ENCODE data around the gene TRIM6. TPM values are rescaled to one million over a fixed set of nuclear protein-coding genes. Genes with fewer than 3 reads are reported as not detected.
A peak's percentile ranks its signal among the peaks of the same experiment; 100 is the strongest.

Gene TRIM6
- total and polyA plus RNA-seq, 2 experiments from 2014 or later: 26.4 to 49.0 TPM

DNA sequence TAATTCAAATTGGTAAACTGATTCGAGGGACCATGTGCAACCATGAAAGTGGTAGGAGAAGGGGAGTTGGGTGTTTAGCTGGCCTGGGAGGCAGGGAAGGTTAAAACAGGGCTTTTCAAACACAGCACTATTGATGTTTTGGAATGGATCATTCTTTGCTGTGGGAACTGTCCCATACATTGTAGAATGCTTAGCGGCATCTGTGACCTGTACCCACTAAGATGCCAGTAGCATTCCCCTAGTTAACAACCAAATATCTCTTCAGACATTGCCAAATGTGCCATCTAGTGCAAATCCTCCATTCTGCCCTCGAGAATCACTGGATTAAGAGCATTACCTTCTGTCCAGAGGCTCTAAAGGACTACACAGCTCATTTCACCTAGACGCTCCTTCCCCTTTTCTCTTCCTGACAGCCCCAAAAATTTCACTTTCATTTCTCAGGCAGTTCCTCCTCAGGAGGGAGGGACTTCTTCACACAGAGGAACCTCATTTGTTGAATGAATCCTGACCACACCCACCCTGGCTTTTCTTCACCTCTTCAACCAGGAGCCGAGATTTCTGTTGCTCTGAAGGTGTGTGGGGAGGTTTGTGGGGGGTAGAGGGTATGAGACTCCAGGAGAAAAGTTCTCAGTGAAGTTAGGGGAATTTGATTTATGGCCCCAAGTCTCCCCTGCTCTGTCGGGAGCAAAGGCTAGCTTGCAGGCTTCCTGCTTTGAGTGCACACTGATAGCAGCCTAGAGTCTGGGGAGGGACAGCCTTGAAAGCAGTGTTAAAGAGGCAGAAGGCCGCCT is 28.2 kb downstream of the TRIM6 start, which contains the start of gene TRIM34:
Gene TRIM34 (plus strand): TSS at position 513 of the 791 bp plus-strand sequence. CDS start 7,331 bp downstream, outside the sequence.
- peaks cover 31% of the 10 kb centered on the region for H3K4me1 Mint-ChIP-seq
- Histone ChIP-seq H3K27ac (ENCODE audit: low read depth) (no peak within 1 kb of the TSS), H3K4me2 (peak within 1 kb of the TSS; percentile 57; the same call in 1 of the 2 replicates), H3F3A (replicated peaks; ENCODE audit: low read depth) (no peaks in the 10 kb centered on the region), H3K9me2 (ENCODE audit: insufficient read depth) (peaks cover 12% of the 10 kb centered on the region; the same call in 1 of the 2 replicates), H3K4me3 (0 out of 2 replicates have a peak within 1 kb of the TSS, but pooled peaks have one; percentile 11), H3K36me3 (ENCODE audit: insufficient read depth) (no peaks in the 10 kb centered on the region), H3K79me2 (replicated peaks; ENCODE audit: insufficient read depth) (no peaks in the 10 kb centered on the region), H4K20me1 (replicated peaks; ENCODE audit: insufficient read depth) (no peaks in the 10 kb centered on the region), H3K27me3 (ENCODE audit: insufficient read depth) (no peaks in the 10 kb centered on the region), H3K4me1 (ENCODE audit: insufficient read depth) (peaks cover 19% of the 10 kb centered on the region), H2AFZ (no peak within 1 kb of the TSS; the same call in 1 of the 2 replicates)
- H3K9me3 Mint-ChIP-seq: 0 out of 3 replicates have a peak, but pooled peaks cover 3% of the 10 kb centered on the region
- ATAC-seq: peak; percentile 93
- TF ChIP-seq POLR2AphosphoS5 (IDR thresholded peaks at IDR 0.05; ENCODE audit: low read depth): 0 out of 2 replicates have a peak, but pooled peaks have one; percentile 20
- TF ChIP-seq ZNF462 (CRISPR knock-in tag; IDR thresholded peaks at IDR 0.05): no peak
- TF ChIP-seq ZNF114 (CRISPR knock-in tag; IDR thresholded peaks at IDR 0.05): no peak
- no peak for TF ChIP-seq NANOG (IDR thresholded peaks at IDR 0.05; ENCODE audit: borderline replicate concordance)
- TF ChIP-seq, protein P1, sequence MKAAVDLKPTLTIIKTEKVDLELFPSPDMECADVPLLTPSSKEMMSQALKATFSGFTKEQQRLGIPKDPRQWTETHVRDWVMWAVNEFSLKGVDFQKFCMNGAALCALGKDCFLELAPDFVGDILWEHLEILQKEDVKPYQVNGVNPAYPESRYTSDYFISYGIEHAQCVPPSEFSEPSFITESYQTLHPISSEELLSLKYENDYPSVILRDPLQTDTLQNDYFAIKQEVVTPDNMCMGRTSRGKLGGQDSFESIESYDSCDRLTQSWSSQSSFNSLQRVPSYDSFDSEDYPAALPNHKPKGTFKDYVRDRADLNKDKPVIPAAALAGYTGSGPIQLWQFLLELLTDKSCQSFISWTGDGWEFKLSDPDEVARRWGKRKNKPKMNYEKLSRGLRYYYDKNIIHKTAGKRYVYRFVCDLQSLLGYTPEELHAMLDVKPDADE (IDR thresholded peaks at IDR 0.05): no peak
- TF ChIP-seq CREB1 (CRISPR knock-in tag; IDR thresholded peaks at IDR 0.05; ENCODE audit: low read depth): no peak
- no peak for TF ChIP-seq STAT1 (IDR thresholded peaks at IDR 0.05; ENCODE audit: unreplicated experiment)
- no peak for TF ChIP-seq JUNB (IDR thresholded peaks at IDR 0.05; ENCODE audit: unreplicated experiment)
- TF ChIP-seq EZH2phosphoT487 (IDR thresholded peaks at IDR 0.05; ENCODE audit: unreplicated experiment): no peak
- peak within 1 kb of the TSS; percentile 37; the same call in 2 of the 3 replicates for H3K4me3 Mint-ChIP-seq
- peak; percentile 76 for DNase-seq (ENCODE audit: low spot score)
- no peaks in the 10 kb centered on the region for H3K36me3 Mint-ChIP-seq (ENCODE audit: low read depth)
- H3K27ac Mint-ChIP-seq: 0 out of 2 replicates have a peak within 1 kb of the TSS, but pooled peaks have one; percentile 62
- no peaks in the 10 kb centered on the region for H3K27me3 Mint-ChIP-seq (ENCODE audit: insufficient read depth, low read depth, poor library complexity)
